Activated CD4-positive, alpha-beta T cell treated with anti-CD3 and anti-CD28 coated beads, Interleukin-2, Interleukin-6, amounts not matched to agents 100 ng/mL and 50 ng/mL, durations not matched to agents 16 hours and 8 hours (primary cell): ENCODE measurements around the gene CABP7.

Experiments used
- DNase-seq: peaks from one replicate; pipeline ENCODE4 v3.0.0-alpha.2; 2020

The CABP7 gene

DNA sequence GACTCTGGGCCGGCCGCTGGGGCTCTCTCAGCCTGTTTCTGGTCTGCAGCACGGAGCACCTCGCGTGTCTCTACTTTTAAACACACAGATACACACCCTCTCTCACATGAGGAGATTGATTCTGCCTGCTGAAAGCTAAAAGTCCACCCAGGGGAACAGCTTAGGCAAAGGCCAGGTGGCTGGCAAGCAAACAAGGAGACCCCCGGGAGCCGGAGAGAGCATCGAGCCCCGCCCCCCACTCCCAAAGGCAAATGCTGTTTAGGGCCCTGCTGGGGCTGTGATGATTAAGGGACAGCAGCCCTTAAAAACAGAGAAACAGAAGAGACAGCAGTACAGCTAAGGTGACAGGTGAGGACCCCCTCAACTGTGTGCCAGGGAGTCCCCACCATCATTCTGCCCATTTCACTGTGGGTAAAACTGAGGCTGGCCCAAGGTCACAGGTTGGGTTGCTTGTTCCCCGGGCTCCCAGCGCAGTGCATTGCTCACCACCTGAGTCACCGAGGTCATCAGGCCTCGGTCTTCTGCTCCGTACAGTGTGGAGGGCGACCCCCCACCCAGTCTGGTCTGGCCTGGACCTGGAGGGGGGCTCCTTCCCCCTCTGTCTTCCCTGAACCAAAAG is 6.8 kb downstream of the CABP7 start:
- DNase-seq, result no peak

DNA sequence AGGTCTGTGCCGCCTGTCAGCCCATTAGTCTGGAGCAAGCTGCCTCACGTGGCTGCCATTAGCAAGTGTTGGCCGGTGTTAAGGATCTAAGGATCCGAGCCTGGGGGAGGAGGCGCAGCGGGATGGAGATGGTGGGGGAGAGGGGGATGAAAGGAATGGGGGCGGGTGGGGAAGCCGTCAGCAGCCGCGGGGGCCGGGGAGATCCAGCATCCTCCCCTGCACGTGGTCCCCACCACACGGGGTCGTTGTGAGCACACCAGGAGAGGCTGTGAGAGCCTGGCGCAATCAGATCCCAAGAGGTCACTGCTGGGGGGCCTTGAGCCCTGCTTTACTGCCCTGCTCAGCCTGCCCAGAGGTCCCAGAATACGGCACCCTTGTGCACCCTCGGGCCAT is 7.3 kb downstream of the CABP7 start:
- peak; percentile 39 for DNase-seq

DNA sequence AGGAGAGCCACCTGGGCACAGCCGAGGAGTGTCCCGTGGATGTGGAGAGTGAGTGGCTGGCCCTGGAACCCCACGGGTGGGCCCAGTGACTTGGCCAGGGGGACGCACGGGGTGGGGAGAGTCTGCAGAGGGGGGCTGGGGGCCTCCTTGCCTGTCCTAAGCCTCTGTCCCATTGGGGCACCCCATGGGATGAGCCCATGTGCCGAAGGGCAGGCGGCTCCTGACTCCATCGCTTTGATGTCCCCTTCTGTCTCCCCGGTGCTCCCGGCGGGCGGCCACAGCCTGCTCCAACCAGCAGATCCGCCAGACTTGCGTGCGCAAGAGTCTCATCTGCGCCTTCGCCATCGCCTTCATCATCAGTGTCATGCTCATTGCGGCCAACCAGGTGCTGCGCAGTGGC is 9.4 kb downstream of the CABP7 start:
- no peak for DNase-seq

DNA sequence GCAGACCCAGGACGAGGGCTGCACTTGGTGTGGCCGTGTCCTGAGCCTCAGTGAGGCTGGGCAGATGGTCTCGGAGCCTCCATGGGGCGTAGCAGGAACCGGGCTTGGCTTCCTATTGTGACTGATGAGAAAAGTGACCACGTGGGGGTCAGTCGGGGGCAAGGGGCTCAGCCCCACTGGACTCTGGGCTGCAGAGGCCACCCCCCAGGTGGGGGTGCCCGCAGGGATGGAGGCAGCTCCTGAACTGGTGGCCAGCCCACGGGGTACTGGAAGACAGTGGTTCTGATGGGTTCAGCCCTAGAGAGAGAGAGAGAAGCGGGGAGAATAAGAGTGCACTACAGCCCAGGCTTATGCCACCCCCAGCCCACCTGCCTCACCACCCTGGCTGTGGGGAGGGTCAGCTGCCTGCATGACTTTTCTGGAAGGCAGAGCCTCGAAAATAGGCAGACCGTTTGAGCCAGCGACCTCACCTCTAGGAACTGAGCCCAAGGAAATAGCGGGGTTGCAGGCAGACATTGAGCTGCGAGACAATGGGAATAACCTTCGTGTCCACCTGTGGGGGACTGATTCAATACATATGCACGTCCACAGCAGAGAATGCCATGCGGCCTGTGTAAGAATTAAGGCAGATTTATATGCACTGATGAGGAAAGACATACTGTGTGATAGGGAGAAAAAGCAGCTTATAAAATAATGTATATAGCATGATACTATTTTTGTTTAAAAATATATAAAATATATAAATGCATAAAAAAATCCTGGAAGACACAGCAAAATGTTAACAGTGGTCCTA is 11.5 kb downstream of the CABP7 start:
- no peak for DNase-seq

DNA sequence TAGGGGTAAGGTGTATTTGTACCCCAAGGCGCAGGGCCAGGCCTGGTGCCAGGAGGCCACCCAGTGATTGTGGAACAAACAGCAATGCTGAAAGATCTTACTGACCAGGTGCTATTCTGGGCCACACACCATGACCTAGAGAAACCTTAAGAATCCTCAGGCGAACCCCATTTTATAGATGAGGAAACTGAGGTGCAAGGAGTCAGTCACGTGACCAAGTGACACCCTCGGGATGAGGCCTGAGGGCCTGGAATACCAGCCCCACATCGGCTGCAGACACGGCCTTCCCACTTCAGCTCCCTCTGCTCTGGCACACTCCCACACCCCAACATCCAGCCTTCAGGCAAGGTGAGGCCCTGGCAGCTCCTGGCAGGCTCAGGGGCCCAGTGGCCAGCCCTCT is 13.1 kb downstream of the CABP7 start:
- no peak for DNase-seq

DNA sequence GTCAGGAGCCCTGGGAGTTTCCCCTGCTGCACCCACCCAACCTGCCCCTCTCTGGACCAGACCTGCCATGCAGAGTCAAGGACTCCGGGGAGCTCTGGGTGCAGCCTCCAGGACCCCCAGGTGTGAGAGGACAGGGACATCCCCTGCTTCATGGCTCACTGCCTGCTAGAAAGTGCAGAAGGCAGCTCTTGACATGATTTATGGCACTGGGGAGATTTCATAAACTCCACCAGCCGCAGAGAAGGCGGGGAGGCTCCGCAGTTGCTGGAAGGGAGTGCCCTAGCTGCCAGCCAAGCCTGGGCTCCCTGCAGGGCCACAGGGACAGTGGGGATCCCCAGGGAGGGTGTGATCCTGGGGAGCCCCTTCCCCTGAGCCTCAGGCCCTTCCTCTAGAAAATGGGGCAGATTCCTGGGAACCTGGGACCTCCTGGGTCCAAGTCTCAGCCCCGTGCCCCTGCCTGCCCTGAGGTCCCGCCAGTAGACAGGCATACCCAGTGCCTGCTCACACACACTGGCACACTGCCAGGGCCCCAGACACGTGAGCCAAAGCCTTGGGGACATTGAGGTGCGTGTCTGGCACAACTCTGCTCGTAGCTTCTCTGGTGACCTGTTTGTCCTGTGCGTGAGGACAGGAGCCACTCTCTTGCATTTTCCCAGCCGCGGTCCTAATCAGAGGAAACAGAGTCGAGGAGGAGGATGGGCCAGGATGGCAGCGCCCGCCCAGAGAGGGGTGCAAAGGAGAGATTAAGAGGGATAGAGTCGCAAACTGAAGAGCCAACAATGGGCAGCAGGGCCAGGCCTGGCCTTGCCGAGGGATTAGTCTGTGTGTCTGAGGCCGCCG is 13.8 kb downstream of the CABP7 start:
- DNase-seq, result no peak

DNA sequence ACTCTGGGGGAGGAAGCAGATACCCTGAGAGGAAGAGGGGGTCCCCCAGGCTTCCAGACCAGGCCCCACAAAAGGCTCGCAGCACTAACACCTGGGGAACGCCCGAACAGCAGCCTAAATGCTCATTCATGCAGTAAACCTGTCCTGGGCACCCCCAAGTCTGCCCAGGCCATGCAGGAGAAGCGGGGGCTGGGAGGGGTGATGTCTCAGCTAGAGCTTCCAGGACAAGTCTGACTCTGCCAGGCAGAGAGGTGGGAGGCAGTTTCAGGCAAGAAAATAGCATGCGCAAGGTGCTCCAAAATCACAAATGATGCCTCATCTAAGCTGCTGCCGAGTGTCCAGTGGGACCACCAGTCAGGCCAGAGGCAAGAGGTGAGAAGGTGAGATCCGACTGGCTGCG is 14.6 kb downstream of the CABP7 start:
- no peak for DNase-seq

DNA sequence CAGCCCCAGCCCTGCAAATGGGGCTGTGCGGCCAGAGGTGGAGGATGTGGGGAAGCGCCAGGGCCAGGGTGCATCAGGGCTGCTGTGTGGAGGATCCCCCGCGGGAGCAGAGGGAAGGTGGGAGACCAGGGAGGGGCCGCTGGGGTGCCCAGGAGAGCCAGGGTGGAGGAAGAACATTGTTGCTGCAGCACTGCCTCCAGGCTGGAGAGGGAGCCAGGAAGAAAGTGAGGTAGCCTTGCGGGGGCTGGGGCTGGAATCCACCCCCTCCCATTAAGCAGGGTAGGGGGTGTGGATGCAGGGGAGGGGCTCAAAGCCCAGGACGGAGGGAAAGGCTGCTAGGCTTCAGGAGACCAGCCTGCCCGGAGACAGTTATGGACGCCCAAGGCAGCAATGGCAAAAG is 15.0 kb downstream of the CABP7 start:
- DNase-seq, result no peak

DNA sequence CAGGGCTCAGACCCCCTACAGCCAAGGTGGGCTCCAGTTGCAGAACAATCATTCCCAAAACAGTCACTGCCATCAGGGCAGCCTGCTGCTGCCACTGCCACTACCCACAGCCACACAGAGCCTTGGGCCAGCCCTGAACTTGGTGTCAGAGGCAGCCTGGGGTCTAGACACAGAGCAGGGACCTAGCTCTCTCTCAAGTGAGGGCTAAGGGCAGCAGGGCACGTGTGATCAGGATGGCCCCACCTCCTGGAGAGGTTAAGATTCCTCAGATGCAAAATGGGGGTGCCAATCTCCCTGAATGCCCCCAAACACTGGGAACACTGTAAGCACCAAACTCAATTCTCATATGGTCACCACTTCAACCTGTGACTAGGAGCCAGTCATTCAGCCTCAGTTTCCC is 15.6 kb downstream of the CABP7 start:
- no peak for DNase-seq

DNA sequence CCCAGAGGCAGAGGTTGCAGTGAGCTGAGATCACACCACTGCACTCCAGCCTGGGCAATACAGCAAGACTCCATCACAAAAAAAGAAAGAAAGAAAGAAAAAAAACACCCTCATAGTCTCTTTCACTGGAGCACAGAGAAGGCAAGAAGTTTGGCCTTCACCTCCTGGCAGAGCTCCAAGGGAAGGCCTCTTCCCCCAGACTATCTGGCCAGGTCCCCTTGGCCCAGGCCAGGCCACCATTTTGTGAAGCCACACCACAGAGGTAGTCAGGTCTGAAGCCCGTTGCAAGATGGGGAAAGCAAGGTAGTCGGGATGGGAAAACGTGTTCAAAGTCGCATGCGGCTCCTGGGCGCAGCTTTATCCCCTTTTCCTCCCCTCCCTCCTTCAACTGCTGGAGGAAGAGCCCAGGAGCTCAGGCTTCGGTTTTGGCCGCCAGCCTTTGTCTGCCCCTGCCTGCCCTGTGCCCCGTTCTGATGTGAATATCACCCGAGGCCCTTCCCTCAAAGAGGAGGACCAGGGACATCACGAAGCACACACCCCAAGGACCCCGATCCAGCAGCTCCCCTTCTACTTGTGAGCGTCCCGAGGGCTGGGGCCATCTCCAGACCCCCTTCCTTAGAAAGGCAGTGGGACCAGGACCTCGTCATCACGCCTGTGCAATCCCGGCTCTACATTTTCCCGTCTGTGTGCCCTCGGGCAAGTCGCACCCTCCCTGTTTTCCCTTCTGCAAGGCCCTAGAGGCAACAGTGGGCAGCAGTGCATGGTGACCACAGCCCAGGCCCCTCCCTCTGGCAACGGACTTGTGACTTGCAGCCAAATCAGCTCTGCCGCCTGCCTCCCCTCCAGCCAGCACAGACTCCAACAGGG is 17.7 kb downstream of the CABP7 start:
- no peak for DNase-seq

DNA sequence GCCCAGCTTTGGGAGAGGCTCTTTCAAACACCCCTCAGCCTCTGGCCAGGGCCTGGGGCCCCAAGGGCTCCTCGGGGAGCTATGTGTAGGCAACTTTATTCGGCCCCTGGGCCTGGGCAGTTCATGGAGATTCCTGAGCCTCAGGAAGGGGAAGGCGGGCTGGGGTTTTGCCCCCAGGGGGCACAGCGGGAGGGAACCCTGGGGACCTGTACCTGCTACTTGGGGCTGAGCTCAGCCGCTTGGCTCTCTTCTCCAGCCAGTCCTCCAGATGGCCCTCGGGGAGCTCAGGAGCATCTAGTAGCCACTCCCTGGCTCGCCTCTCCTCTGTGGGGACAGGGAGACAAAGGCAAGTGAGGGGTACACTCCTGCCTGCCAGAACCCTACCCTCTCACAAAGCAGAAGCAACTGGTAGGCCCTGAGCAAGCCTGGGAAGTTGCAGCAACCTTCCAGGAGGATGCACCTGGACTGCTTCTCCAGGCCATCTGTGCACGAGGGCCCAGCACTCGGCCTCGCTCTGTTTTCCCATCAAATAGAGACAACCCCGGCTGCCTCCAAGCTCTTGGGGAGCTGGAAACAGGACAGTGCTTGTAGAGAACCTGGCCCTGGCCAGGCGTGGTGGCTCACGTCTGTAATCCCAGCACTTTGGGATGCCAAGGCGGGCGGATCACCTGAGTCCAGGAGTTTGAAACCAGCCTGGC is 18.5 kb downstream of the CABP7 start:
- no peak for DNase-seq

DNA sequence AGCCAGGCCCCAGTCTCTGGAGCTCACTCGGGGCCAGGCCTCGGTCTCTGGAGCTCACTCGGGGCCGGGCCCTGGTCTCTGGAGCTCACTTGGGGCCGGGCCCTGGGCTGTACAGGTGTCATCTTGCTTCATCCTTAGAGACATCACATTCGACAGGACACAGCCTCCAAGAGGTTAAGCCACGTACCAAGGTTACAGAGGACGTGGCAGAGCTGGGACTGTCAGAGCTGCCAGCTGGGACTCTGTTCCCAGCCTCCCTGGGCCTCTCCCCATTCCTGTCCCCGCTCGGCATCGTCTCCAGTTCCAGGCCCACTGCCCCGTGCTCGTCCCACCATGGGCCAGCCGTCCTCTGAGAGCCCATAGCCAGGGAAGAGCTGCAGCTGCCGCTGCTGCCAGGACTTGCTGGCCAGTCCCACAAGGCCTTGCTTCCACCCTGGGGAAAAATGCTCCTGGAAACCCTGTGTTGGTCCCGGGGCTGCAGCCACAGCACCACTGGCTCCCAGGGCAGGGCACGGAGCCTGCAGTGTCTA is 19.6 kb downstream of the CABP7 start:
- DNase-seq, result no peak

DNA sequence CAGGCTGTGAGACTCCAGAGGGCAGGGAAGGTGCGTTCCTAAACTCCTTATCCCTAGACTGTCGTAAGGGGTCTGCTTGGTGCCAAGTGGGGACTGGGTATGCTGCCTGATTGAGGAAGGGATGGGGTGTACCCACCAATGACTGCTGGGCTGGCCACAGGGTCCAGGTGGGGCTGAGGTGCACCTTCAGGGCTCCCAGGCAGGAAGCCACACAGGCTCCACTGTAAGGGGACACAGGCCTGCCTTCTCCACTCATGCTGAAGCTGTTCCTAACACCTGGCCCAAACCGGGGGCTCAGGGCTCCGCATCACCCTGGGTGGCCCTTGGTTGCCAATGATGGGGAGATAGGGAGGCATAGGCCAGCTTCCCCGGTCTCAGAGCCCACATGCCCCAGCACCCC is 20.4 kb downstream of the CABP7 start:
- no peak for DNase-seq

DNA sequence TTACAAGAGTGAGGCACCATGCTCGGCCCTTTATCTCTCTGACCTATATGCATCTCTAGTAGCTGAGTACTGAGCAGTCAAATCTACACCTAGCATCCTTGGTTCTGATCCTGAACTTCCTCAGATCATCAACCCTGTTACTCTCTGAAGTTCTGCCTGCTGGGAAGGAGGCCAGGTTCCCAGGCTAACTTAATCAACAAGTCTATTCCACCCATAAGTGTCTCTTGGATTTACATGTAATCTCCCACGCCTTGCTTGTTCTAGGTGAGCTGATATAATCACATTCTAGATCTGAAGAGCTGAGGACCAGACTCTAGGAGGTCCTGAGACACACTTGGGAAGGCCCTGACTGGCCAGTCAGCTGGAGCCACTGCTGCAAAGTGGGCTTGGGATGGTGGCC is 22.1 kb downstream of the CABP7 start:
- no peak for DNase-seq

DNA sequence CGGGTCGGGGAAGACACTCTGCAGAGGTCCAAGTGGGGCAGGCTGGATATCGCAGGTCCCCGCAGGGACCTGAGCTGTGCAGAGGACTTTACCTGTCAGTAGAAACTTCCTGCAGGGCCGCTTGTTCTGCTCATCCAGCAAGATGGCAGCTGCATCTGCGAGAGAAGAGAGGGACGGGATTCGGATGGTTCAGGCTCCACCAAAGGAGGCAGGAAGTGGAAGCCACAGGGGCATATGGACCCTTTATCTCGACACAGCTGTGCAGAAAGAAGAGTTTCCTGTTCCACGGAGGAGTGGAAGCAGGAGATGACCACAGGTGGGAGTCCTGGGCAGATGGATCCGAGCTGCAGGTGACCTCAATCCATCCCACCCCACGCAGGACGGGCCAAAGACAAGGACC is 22.5 kb downstream of the CABP7 start:
- no peak for DNase-seq

DNA sequence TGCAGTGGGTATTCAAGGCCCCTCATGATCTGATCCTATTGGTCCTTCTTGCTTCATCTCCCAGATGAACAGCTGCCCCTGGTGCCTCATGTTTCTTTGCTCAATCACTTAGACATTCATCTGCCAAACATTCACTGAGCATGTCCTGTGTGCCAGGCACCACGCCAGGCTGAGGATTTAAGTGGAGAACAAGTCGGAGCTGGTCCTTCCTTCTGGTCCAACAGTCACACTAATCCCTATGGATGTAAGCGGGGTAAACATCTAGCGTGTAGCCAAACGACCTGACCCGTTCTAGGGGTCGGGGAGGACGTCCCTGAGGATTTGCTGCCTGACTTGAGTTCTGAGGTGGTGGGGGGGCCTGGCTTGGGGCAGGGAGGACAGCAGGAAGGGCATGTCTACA is 25.1 kb downstream of the CABP7 start:
- DNase-seq, result no peak

DNA sequence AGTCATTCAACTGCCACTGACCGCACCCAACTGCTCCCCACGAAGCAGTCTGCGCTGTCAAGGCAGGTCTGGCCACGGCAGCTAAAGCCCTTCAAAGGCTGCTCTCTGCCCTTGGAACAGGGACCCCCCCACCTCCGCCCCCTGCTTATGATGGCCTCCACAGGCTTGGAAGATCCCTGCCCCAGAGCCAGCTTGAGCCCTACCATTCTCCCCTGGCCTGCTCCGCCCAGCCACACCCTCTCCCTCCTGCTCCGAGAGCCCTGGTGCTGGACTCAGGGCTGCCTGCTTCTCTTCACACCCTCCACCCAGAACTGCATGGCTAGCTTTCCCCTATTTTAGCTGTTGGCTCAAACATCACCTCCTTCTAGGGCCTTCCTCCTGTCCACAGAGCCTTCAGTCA is 28.0 kb downstream of the CABP7 start:
- DNase-seq, result no peak

DNA sequence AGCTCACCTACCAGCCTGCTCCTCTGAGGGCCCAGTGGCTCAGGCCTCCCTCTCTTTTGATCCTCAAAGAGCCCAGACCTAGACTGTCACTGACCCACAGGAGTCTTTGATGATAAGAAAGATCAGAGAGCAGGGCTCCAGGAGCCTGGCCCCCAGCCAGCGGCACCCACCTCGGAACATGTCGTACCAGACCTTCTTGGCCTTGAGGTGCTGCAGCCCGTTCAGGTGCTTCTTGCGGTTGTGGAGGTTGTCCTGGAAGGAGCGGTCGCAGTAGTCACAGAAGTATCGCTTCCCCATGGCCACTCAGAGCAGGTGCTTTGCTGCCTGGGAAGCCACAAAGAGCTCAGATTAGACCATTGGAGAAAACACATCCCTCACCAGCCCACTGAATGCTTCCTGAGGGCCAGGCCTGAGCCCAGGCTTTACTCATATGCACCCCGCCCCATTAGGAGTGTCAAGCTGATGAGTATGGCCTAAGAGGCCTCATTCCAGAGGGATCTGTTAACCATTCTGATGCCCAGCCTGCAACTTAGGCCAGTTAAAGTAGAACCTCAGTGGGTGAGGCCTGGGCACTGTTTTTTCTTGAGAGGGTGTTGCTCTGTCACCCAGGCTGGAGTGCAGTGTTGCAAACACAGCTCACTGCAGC is 28.6 kb downstream of the CABP7 start:
- DNase-seq, result no peak

DNA sequence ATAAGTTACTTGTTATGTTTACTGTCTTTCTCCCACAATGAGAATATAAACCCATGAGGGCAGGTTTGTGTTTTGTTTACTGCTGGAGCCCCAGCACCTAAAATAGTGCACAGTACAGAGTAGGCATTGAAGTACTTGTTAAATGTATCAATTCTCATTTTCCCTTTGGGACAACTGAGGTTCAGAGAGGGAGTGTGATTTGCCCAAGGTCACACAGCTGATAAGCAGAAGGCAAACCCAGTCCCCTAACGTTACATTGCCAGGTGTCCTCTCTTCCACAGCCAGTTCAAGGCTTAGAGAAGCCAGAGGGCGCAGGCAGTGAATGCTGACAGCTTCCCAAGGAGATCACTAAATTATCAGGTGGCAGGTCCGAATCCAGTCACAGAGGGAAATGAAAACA is 30.2 kb downstream of the CABP7 start:
- DNase-seq, result no peak

DNA sequence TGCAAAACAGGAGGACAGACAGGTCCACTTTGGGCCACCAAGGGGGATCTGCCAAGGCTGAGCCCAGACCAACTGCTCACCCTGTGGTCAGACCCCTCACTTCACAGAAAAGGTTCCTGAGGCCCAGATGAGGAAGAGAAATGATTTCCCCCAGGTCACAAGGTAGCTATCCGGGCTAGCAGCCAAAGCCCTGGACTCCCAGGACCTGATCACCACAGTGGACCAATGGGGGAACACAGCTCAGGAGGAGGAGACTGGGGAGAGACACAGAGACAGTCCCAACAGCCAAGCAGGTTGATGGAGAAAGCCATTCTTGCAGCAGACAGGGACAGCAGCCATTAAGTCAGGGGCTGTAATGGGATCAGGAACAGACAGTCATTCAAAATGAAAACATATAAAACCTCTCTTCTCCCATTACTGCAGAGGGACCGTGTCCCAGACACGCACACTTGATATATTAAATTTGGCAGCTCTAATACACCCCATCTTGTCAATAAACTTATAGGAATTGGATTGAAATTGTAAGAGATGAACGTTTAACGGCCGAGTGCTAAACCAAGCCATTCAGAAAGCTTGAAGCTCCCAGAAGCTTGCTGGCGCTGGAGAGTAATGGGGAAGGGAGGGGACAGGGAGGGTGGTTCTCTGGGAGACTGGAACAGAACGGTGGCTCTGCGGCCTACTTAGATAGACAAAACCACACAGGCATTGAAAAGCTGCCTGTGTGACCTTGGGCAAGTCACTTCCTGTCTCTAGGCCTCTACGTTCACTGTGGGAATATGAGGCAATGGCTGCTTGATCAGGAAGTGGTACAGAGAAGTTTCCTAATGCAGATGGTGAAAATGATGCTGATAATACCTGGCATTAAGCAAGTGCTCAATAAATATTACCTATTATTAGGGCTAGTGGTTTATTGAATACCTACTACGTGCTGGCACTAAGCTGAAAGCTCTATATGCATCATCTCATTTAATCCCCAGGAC is 31.0 kb downstream of the CABP7 start:
- DNase-seq, result peak; percentile 53
